Endothelial cell of umbilical vein (primary cell): ENCODE data around the gene RSF1. TPM values are rescaled to one million over a fixed set of nuclear protein-coding genes. Genes with fewer than 3 reads are reported as not detected.

Experiments used
- Bru-seq: library from RNA; stranded (reverse); fragments of 400-500 nt; gene quantifications from one replicate; lab custom pipeline; 2021; lab: Mats Ljungman, UMichigan
- BruChase-seq, 2 experiments: library from RNA; stranded (reverse); fragments of 400-500 nt; gene quantifications; one replicate each; lab custom pipeline; 2021; lab: Mats Ljungman, UMichigan
- BruUV-seq: library from RNA; stranded (reverse); fragments of 400-500 nt; replicated peaks from 2 replicates; lab custom pipeline; 2021; lab: Mats Ljungman, UMichigan
- CTCF ChIA-PET: fragments of 300-600, 350-600 bp; sonication (Branson Sonifier 250); formaldehyde crosslinking; loops from one replicate; lab custom pipeline; 2021; ENCODE audit warnings: antibody characterized with exemption, inconsistent platforms; lab: Charles Lee
- POLR2A ChIA-PET: fragments of 300-600, 350-600 bp; sonication (Branson Sonifier 250); formaldehyde crosslinking; loops from one replicate; lab custom pipeline; 2021; ENCODE audit warnings: antibody characterized with exemption, inconsistent platforms; lab: Charles Lee
- DNase-seq: peaks from one replicate; pipeline ENCODE4 v3.0.0-alpha.2; 2011; ENCODE audit warnings: low read depth, low spot score
- FAIRE-seq: peaks from 2 replicates; lab custom pipeline; 2011; peaks lifted over from hg19 to GRCh38; lab: Jason Lieb, UNC
- H2AFZ ChIP-seq: 2 replicates; pipeline ENCODE4 v1.6.0; 2012; ENCODE audit warnings: low read depth, low read length, control low read depth, inconsistent platforms
- H3K27ac ChIP-seq: 2 replicates; pipeline ENCODE4 v1.5.1; 2011; ENCODE audit warnings: low read depth, mild to moderate bottlenecking, control low read depth, low read length, moderate library complexity; ENCODE audit not compliant: insufficient read depth
- H3K27me3 ChIP-seq, 2 experiments: 2 replicates each; pipeline versions ENCODE4 v1.6.0 to v1.6.1; 2011; ENCODE audit warnings: low read length in 2 of 2, mixed read lengths in 1 of 2; ENCODE audit not compliant: control insufficient read depth in 2 of 2, insufficient read depth in 2 of 2
- H3K36me3 ChIP-seq, 2 experiments: 2 replicates in 1 of 2; 3 replicates in 1 of 2; pipeline ENCODE4 v1.5.1; 2011; ENCODE audit warnings: low read length in 2 of 2, mild to moderate bottlenecking in 1 of 2, moderate library complexity in 1 of 2; ENCODE audit not compliant: control insufficient read depth in 2 of 2, insufficient read depth in 2 of 2; ENCODE audit errors: extremely low read depth in 1 of 2
- H3K4me1 ChIP-seq: 3 replicates; pipeline ENCODE4 v1.5.1; 2011; ENCODE audit warnings: mild to moderate bottlenecking, low read length; ENCODE audit not compliant: control insufficient read depth, insufficient read depth; ENCODE audit errors: extremely low read depth
- H3K4me2 ChIP-seq: 2 replicates; pipeline ENCODE4 v1.6.1; 2011; ENCODE audit warnings: low read length, control low read depth, mixed read lengths; ENCODE audit not compliant: insufficient read depth
- H3K4me3 ChIP-seq, 3 experiments: fragments of 200-600 bp in 1 of 3; sonication (generic), shearing (Covaris generic) in 1 of 3; replicated peaks in 1 of 3; 2 replicates each; pipeline ENCODE4 v1.5.1; 2011 to 2016; ENCODE audit warnings: control low read depth in 3 of 3, low read length in 3 of 3, mild to moderate bottlenecking in 2 of 3, inconsistent platforms in 1 of 3, low read depth in 1 of 3, moderate library complexity in 1 of 3; ENCODE audit not compliant: insufficient read depth in 1 of 3
- H3K79me2 ChIP-seq: 2 replicates; pipeline ENCODE4 v1.6.0; 2012; ENCODE audit warnings: low read length, inconsistent platforms; ENCODE audit not compliant: control insufficient read depth, insufficient read depth
- H3K9ac ChIP-seq: replicated peaks from 2 replicates; pipeline ENCODE3; 2011; ENCODE audit warnings: low read length, control low read depth; ENCODE audit not compliant: insufficient read depth; ENCODE audit errors: extremely low read depth
- H3K9me1 ChIP-seq: replicated peaks from 3 replicates; pipeline ENCODE4 v1.6.0; 2011; ENCODE audit warnings: mild to moderate bottlenecking, low read length; ENCODE audit not compliant: control insufficient read depth, insufficient read depth; ENCODE audit errors: extremely low read depth
- H3K9me3 ChIP-seq: replicated peaks from 2 replicates; pipeline ENCODE4 v1.5.1; 2012; ENCODE audit warnings: low read length, inconsistent platforms; ENCODE audit not compliant: control insufficient read depth, insufficient read depth
- H4K20me1 ChIP-seq: replicated peaks from 2 replicates; pipeline ENCODE3; 2011; ENCODE audit warnings: mild to moderate bottlenecking, low read length; ENCODE audit not compliant: control insufficient read depth, insufficient read depth; ENCODE audit errors: extremely low read depth
- CTCF ChIP-seq, 2 donors: IDR thresholded peaks; 1 replicate in 1 of 2; 2 replicates in 1 of 2; pipeline ENCODE4 v1.5.1; 2011; ENCODE audit warnings: low read length in 2 of 2, mild to moderate bottlenecking in 2 of 2, moderate library complexity in 2 of 2, control low read depth in 1 of 2, inconsistent platforms in 1 of 2, low read depth in 1 of 2; ENCODE audit not compliant: insufficient read depth in 1 of 2; ENCODE audit errors: extremely low read depth in 1 of 2
- EZH2 ChIP-seq: IDR thresholded peaks from 2 replicates; pipeline ENCODE4 v1.6.1; 2012; ENCODE audit warnings: borderline replicate concordance, low read depth, mild to moderate bottlenecking, moderate library complexity, low read length, inconsistent platforms; ENCODE audit not compliant: severe bottlenecking
- FOS ChIP-seq: IDR thresholded peaks from 2 replicates; pipeline ENCODE4 v1.6.1; 2011; ENCODE audit warnings: mild to moderate bottlenecking, low read length, moderate library complexity, borderline replicate concordance; ENCODE audit not compliant: insufficient read depth
- GATA2 ChIP-seq: IDR thresholded peaks from 2 replicates; pipeline ENCODE4 v1.7.0; 2011; ENCODE audit warnings: low read depth, mild to moderate bottlenecking, moderate library complexity, mixed read lengths, low read length; ENCODE audit not compliant: insufficient read length, insufficient read depth
- JUN ChIP-seq: IDR thresholded peaks from 2 replicates; pipeline ENCODE4 v1.6.1; 2011; ENCODE audit warnings: borderline replicate concordance, low read depth; ENCODE audit not compliant: insufficient read length, insufficient read depth
- MYC ChIP-seq: IDR thresholded peaks from one replicate; pipeline ENCODE4 v1.6.1; 2011; ENCODE audit warnings: mild to moderate bottlenecking, low read depth, low read length
- POLR2A ChIP-seq: IDR thresholded peaks from 2 replicates; pipeline ENCODE4 v1.6.1; 2012; ENCODE audit warnings: low read depth, mild to moderate bottlenecking, control low read depth, low read length
- POLR2AphosphoS5 ChIP-seq: IDR thresholded peaks from 2 replicates; pipeline ENCODE4 v1.6.1; 2012; ENCODE audit warnings: low read depth, mild to moderate bottlenecking, control low read depth, low read length, moderate library complexity; ENCODE audit not compliant: insufficient read depth
- dilution Hi-C: fragments of 300-500 bp; cut with MboI; formaldehyde crosslinking; loops from one replicate; pipeline ENCODE4 v1.15.0; 2019; ENCODE audit warnings: low sequenced_read_pairs; ENCODE audit not compliant: extremely low pct_ligation_motif_present
- intact Hi-C: fragments of 100-400 bp; cut with micrococcal nuclease; formaldehyde crosslinking; loops from one replicate; pipeline ENCODE4 v1.10.0; 2022
- long read RNA-seq: library from polyadenylated mRNA; stranded (forward); transcript quantifications from one replicate; pipeline ENCODE4 v2.0.0, GENCODE V29; 2021
- polyA minus RNA-seq, 3 experiments: library from RNA; depleted of rRNA, polyadenylated mRNA; stranded (reverse); fragments of >200 nt; gene quantifications; 1 replicate in 1 of 3; 2 replicates in 2 of 3; pipeline ENCODE4 v1.2.3, GENCODE V29; 2011
- polyA plus RNA-seq, 4 experiments: library from polyadenylated mRNA; depleted of rRNA in 3 of 4; stranded (reverse) in 3 of 4; unstranded in 1 of 4; fragments of >200 nt; gene quantifications; 2 replicates each; pipeline versions ENCODE4 v1.2.1 to v1.2.3, GENCODE V29; 2011 to 2012; ENCODE audit warnings: missing spikeins in 1 of 4
- total RNA-seq: library from RNA; stranded (reverse); gene quantifications from 2 replicates; pipeline ENCODE4 v1.2.3, GENCODE V29; 2021
- TF ChIP-seq, protein P1 (sequence below): IDR thresholded peaks from 2 replicates; pipeline ENCODE4 v1.6.1; 2011; ENCODE audit not compliant: insufficient read depth, insufficient read length

The RSF1 gene
- total RNA-seq (55.1 and 58.6 TPM in 2 replicates), polyA plus RNA-seq (4.9 and 10.0 TPM in 2 replicates), polyA minus RNA-seq (32.5 and 35.3 TPM in 2 replicates), Bru-seq, nascent RNA (percentile 90 among the genes with signal in this experiment), BruChase-seq, experiment 1, labeled RNA remaining after a 6-hour chase (percentile 80 among the genes with signal in this experiment), BruChase-seq, experiment 2, labeled RNA remaining after a 2-hour chase (percentile 83 among the genes with signal in this experiment)
- 14.8 and 20.1 TPM in 2 replicates for polyA plus RNA-seq (2011; cell fraction: cytosol; rRNA removed)
- 19.1 and 40.4 TPM in 2 replicates for polyA plus RNA-seq (2011; cell fraction: nucleus; rRNA removed)
- polyA plus RNA-seq (2012) = 40.4 and 51.1 TPM in 2 replicates
- polyA minus RNA-seq (2011; cell fraction: cytosol; rRNA and poly(A)+ RNA removed) = 32.9 TPM
- 43.1 and 53.1 TPM in 2 replicates for polyA minus RNA-seq (2011; cell fraction: nucleus; rRNA and poly(A)+ RNA removed)
- long read RNA-seq, full-length matches to known transcripts = 19 of 41 reads
- long read RNA-seq, partial matches to known transcripts = 5 of 41 reads
- long read RNA-seq, other reads (novel, unspliced or antisense) = 17 of 41 reads

- peaks cover 14% of the 10 kb centered on the region for H4K20me1 ChIP-seq
- H3K9ac ChIP-seq = peak within 1 kb of the TSS; percentile 79
- intact Hi-C loops (loop anchor here (1.0 to 5.0 kb wide), 10 partner anchors 22 to 740 kb away; partner anchors contain the start of genes CLNS1A, GAB2, INTS4 and KCTD21), dilution Hi-C loops (no loop called here)
- H3K27ac ChIP-seq = peak within 1 kb of the TSS; percentile 53
- H3K4me1 ChIP-seq = peaks cover 13% of the 10 kb centered on the region
- no TSS peak for BruUV-seq
- CTCF ChIA-PET = interaction anchor here (0.6 to 3.1 kb wide), 7 partner anchors 45 to 744 kb away, joined by 3 to 16 read pairs (median 4); partner anchors contain the start of gene INTS4
- H2AFZ ChIP-seq = peak within 1 kb of the TSS; percentile 78
- peak within 1 kb of the TSS; percentile 89 for H3K4me2 ChIP-seq
- H3K9me3 ChIP-seq = no peaks in the 10 kb centered on the region
- TF ChIP-seq, protein P1, sequence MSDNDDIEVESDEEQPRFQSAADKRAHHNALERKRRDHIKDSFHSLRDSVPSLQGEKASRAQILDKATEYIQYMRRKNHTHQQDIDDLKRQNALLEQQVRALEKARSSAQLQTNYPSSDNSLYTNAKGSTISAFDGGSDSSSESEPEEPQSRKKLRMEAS = peak; percentile 77
- TF ChIP-seq JUN (no peak), GATA2 (no peak), POLR2A (peak; percentile 79), EZH2 (no peak), CTCF (IDR thresholded peaks at IDR 0.05; ENCODE audit: extremely low read depth in 1 of 2, insufficient read depth in 1 of 2, low read depth in 1 of 2, low read length in 2 of 2) (peak; percentile 61 to 93), POLR2AphosphoS5 (peak; percentile 75), MYC (peak; percentile 25), FOS (no peak)
- POLR2A ChIA-PET = interaction anchor here (0.6 to 1.5 kb wide), 4 partner anchors 12 to 224 kb away, joined by 3 read pairs; partner anchors contain the start of gene INTS4
- DNase-seq (peak; percentile 99), FAIRE-seq (peak; percentile 96)
- H3K36me3 ChIP-seq = peaks cover 0 to 2% of the 10 kb centered on the region in 2 experiments
- H3K9me1 ChIP-seq = no peaks in the 10 kb centered on the region
- H3K4me3 ChIP-seq = peak within 1 kb of the TSS; percentile 88 to 96 (median 91)
- H3K79me2 ChIP-seq = peaks cover 52% of the 10 kb centered on the region
- no peaks in the 10 kb centered on the region for H3K27me3 ChIP-seq
Observed at GRCh38 chr11:77820565-77821348, at the start of gene RSF1, which contains the start of gene AAMDC. RSF1 (minus strand) TSS chr11:77820722; CDS start chr11:77820714, 8 bp downstream. AAMDC (plus strand) TSS chr11:77821144; CDS start chr11:77842497, 21,353 bp downstream.
